ENCODE data around the gene CERS4.

Gene CERS4

DNA sequence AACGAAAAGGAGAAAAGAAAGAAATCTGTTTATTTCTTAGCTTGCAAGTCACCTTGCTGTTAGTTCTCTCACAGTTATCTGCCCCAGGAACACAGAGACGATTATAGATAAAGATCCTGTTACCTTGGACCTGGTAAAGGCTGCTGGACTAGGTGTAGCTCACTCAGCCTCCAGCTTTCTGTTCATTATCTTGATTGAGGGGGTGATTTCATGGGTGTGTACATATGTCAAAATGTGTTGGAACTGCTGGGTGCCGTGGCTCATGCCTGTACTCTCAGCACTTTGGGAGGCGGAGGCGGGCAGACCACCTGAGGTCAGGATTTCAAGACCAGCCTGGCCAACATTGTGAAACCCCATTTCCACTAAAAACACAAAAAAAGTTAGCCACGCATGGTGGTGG is 27.9 kb downstream of the CERS4 start:
- DNase-seq (ENCODE audit: low spot score), result no peak
- Histone ChIP-seq H3K4me3 (ENCODE audit: severe bottlenecking) (no peak overlapping the region), H3K27me3 (ENCODE audit: insufficient read depth, poor library complexity, severe bottlenecking) (no peaks in the 10 kb centered on the region), H3K36me3 (ENCODE audit: low read depth) (no peaks in the 10 kb centered on the region), H3K9me3 (ENCODE audit: severe bottlenecking) (no peaks in the 10 kb centered on the region), H3K27ac (ENCODE audit: poor library complexity, severe bottlenecking) (no peak overlapping the region), H3K4me1 (ENCODE audit: insufficient read depth, poor library complexity, severe bottlenecking) (peaks cover 8% of the 10 kb centered on the region)
- no peak for ATAC-seq (ENCODE audit: low read depth)
- TF ChIP-seq, protein P1, sequence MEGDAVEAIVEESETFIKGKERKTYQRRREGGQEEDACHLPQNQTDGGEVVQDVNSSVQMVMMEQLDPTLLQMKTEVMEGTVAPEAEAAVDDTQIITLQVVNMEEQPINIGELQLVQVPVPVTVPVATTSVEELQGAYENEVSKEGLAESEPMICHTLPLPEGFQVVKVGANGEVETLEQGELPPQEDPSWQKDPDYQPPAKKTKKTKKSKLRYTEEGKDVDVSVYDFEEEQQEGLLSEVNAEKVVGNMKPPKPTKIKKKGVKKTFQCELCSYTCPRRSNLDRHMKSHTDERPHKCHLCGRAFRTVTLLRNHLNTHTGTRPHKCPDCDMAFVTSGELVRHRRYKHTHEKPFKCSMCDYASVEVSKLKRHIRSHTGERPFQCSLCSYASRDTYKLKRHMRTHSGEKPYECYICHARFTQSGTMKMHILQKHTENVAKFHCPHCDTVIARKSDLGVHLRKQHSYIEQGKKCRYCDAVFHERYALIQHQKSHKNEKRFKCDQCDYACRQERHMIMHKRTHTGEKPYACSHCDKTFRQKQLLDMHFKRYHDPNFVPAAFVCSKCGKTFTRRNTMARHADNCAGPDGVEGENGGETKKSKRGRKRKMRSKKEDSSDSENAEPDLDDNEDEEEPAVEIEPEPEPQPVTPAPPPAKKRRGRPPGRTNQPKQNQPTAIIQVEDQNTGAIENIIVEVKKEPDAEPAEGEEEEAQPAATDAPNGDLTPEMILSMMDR (IDR thresholded peaks at IDR 0.05; ENCODE audit: poor library complexity, severe bottlenecking), result no peak

DNA sequence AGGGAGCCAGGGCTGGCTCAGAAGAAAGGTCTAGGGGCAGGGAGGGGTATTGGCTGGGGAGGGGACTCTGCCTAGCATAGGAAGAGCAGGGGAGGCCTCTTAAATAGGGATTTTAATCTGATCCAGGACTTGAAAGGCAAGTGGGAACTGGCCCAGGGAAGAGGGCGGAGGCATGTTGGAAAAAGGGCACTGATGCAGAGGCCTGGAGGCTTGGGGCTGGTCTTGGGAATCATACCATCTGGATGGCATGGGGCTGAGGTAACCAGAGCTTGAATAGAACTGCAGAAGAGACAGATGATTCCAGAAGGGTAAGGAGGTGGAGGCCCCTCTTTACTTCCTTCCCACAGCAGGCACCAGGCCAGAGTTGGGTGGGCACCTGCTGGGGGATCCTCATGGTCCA is 29.1 kb downstream of the CERS4 start:
- TF ChIP-seq, protein P1 (IDR thresholded peaks at IDR 0.05; ENCODE audit: poor library complexity, severe bottlenecking), result no peak
- no peaks in the 10 kb centered on the region for H3K36me3 ChIP-seq (ENCODE audit: low read depth)
- DNase-seq (ENCODE audit: low spot score), result no peak

DNA sequence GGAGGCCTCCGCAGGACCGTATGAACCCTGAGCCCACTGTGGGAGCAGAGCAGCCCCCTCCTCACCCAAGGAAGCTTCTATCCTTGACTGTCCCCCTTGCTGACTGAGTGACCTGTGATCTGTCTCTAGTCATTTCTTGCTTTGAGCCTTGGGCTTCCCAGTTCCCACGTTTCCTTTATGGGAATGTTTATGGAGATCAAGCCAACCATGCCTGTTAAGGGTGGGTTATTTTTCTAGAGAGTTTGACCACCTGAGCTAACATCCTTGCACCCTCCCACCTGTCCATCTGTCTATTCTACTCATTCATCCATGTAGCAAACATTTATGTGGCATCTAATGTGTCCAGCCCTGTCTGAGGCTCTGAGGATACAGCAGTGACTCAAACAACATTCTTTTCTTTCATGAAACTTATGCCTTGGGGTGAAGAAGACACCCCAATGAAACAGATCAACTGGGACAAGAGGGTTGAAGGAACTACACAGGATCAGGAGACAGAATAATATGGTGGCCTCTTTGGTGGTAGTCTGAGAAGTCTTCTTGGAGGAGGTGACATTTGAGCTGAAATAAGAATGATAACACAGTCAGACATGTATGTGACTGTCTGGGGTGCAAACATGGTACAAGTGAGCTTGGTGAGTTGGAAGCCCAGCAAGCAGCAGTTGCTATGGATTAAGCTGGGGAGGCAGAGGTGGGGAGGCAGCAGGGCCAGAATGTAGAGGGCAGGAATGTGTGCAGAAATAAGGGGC is 30.5 kb downstream of the CERS4 start:
- Histone ChIP-seq H3K9me3 (ENCODE audit: severe bottlenecking) (peaks cover 6% of the 10 kb centered on the region), H3K4me1 (ENCODE audit: insufficient read depth, poor library complexity, severe bottlenecking) (peaks cover 8% of the 10 kb centered on the region), H3K27ac (ENCODE audit: poor library complexity, severe bottlenecking) (no peak overlapping the region), H3K36me3 (ENCODE audit: low read depth) (no peaks in the 10 kb centered on the region), H3K27me3 (ENCODE audit: insufficient read depth, poor library complexity, severe bottlenecking) (no peaks in the 10 kb centered on the region), H3K4me3 (ENCODE audit: severe bottlenecking) (no peak overlapping the region)
- DNase-seq (ENCODE audit: low spot score), result no peak
- TF ChIP-seq, protein P1 (IDR thresholded peaks at IDR 0.05; ENCODE audit: poor library complexity, severe bottlenecking), result no peak
- no peak for ATAC-seq (ENCODE audit: low read depth)

More for the DNA sequence above, 29.1 kb downstream of the CERS4 start:
- H3K9me3 ChIP-seq (ENCODE audit: severe bottlenecking), result peaks cover 4% of the 10 kb centered on the region
- no peak overlapping the region for H3K4me3 ChIP-seq (ENCODE audit: severe bottlenecking)
- peak; percentile 80 for ATAC-seq (ENCODE audit: low read depth)
- peaks cover 8% of the 10 kb centered on the region for H3K4me1 ChIP-seq (ENCODE audit: insufficient read depth, poor library complexity, severe bottlenecking)
- no peaks in the 10 kb centered on the region for H3K27me3 ChIP-seq (ENCODE audit: insufficient read depth, poor library complexity, severe bottlenecking)
- H3K27ac ChIP-seq (ENCODE audit: poor library complexity, severe bottlenecking), result no peak overlapping the region

DNA sequence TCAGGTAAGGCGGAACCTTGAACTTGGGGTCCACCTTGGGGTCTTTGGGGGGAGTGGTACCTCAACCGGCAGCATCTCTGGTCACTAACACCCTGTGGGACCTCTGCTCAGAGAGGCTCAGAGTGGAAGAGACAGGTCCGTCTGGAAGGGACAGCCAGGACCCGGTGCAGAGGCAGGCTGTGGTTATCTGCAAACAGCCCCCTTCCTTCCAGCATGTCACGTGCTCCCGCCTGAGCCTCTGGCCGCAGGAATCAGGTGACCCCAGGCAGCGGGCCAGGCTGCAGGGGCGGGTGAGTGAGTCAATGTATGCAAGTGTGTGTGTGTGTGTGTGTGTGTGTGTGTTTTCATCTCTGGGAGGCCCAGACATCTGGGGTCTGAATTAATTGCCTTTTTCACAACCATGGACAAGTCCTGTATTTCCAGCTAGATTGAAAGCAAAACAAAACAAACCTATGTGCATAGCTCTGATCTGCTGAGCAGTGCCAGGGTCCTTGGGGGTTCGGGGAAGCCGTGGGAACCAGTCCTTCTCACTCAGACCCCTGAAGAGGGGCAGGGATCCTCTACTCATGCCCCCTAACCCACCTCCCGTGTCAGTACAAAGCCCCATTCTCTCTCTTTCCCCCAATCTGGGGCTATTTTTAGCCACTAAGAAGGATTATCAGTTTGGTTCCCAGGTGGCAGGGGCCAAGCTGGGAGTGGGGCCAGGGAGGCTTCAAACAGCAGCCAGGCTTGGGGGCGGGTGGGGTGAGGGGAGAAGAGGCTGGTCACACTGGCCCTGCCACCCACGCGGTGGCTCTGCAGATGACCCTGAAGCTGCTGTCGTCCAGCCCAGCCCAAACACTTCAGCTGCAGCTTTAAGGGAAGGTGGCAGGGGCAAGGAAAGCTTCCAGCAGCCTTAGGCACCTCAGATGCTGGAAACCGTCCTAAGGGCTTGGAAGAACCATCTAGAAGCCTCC is 31.4 kb downstream of the CERS4 start:
- H3K27me3 ChIP-seq (ENCODE audit: insufficient read depth, poor library complexity, severe bottlenecking), result no peaks in the 10 kb centered on the region
- H3K36me3 ChIP-seq (ENCODE audit: low read depth), result no peaks in the 10 kb centered on the region
- TF ChIP-seq, protein P1 (IDR thresholded peaks at IDR 0.05; ENCODE audit: poor library complexity, severe bottlenecking), result no peak
- H3K27ac ChIP-seq (ENCODE audit: poor library complexity, severe bottlenecking), result no peak overlapping the region
- H3K4me1 ChIP-seq (ENCODE audit: insufficient read depth, poor library complexity, severe bottlenecking), result peaks cover 8% of the 10 kb centered on the region
- DNase-seq (ENCODE audit: low spot score) (peak; percentile 82), ATAC-seq (ENCODE audit: low read depth) (peak; percentile 66)
- no peak overlapping the region for H3K4me3 ChIP-seq (ENCODE audit: severe bottlenecking)
- H3K9me3 ChIP-seq (ENCODE audit: severe bottlenecking), result peaks cover 6% of the 10 kb centered on the region
